Gastrocnemius medialis (tissue), 4 donors: ENCODE measurements around the gene KRT78. TPM values are rescaled to one million over a fixed set of nuclear protein-coding genes. Genes with fewer than 3 reads are reported as not detected.

ENCODE experiments used
- ATAC-seq, 2 donors: fragments of 150-250 bp; one replicate each; pipeline ENCODE4 v1.9.1; 2016
- DNase-seq, 2 donors: peaks; one replicate each; pipeline ENCODE4 v3.0.0-alpha.2; 2019
- H3K27ac ChIP-seq, 4 donors: fragments of 200-600 bp; sonication (generic); 1 replicate in 1 of 4; 2 replicates in 3 of 4; pipeline ENCODE4 v1.5.1; 2016 to 2018; ENCODE audit warnings: mild to moderate bottlenecking in 2 of 4, moderate library complexity in 1 of 4
- H3K27me3 ChIP-seq, 3 donors: fragments of 200-600 bp; sonication (generic) in 2 of 3; 1 replicate in 1 of 3; 2 replicates in 2 of 3; pipeline versions ENCODE4 v1.5.1 to v1.6.0; 2016 to 2019; ENCODE audit warnings: mild to moderate bottlenecking in 1 of 3, moderate library complexity in 1 of 3
- H3K36me3 ChIP-seq, 2 donors: fragments of 200-600 bp; sonication (generic) in 1 of 2; one replicate each; pipeline ENCODE4 v1.5.1; 2017 to 2018
- H3K4me1 ChIP-seq, 2 donors: fragments of 200-600 bp; sonication (generic) in 1 of 2; one replicate each; pipeline ENCODE4 v1.5.1; 2016 to 2017; ENCODE audit warnings: mild to moderate bottlenecking in 2 of 2
- H3K4me3 ChIP-seq, 4 donors: fragments of 200-600 bp; sonication (generic) in 3 of 4; 1 replicate in 1 of 4; 2 replicates in 3 of 4; pipeline ENCODE4 v1.5.1; 2016 to 2019; ENCODE audit warnings: mild to moderate bottlenecking in 2 of 4
- H3K9me3 ChIP-seq, 3 donors: fragments of 200-600 bp; sonication (generic) in 2 of 3; 1 replicate in 1 of 3; 2 replicates in 2 of 3; pipeline ENCODE4 v1.5.1; 2016 to 2019
- CTCF ChIP-seq, 5 experiments: fragments of 450-650 bp in 3 of 5; fragments of 200-600 bp in 2 of 5; sonication (generic) in 2 of 5; IDR thresholded peaks in 4 of 5; conservative IDR thresholded peaks in 1 of 5; 1 replicate in 4 of 5; 2 replicates in 1 of 5; pipeline ENCODE4 v1.5.1; 2016 to 2019; ENCODE audit warnings: antibody characterized with exemption in 5 of 5, mild to moderate bottlenecking in 3 of 5, moderate library complexity in 3 of 5
- POLR2A ChIP-seq, 2 donors: fragments of 450-650 bp; IDR thresholded peaks; one replicate each; pipeline ENCODE4 v1.6.1; 2017; ENCODE audit warnings: antibody characterized with exemption in 2 of 2, mild to moderate bottlenecking in 2 of 2, moderate library complexity in 2 of 2
- in situ Hi-C, 4 donors: fragments of 200-750 bp; cut with MboI; loops; one replicate each; pipeline versions ENCODE4 v1.15.0 to v1.8.0; 2017; ENCODE audit warnings: low sequenced_read_pairs in 4 of 4
- intact Hi-C: fragments of 100-400 bp; cut with DNase I; formaldehyde crosslinking; loops from one replicate; pipeline ENCODE4 v1.15.1; 2023; ENCODE audit warnings: low total_unique reads
- total RNA-seq, 4 donors: library from RNA; depleted of rRNA; stranded (reverse); fragments of >200 nt; gene quantifications; one replicate each; pipeline versions ENCODE4 v1.1.0 to v1.2.3, GENCODE V29; 2016

The KRT78 gene
- total RNA-seq, 4 donors from 2014 or later: not detected

- Histone ChIP-seq H3K36me3 (no peaks in the 10 kb centered on the region), H3K4me1 (no peaks in the 10 kb centered on the region), H3K4me3 (no peak overlapping the region), H3K27ac (no peak overlapping the region), H3K9me3 (no peaks in the 10 kb centered on the region), H3K27me3 (peaks cover 0 to 21% (median 6%) of the 10 kb centered on the region in 3 donors)
- no peak for TF ChIP-seq POLR2A (IDR thresholded peaks at IDR 0.05)
- no peak for TF ChIP-seq CTCF (IDR thresholded peaks at IDR 0.05 in 4 of 5, conservative IDR thresholded peaks at IDR 0.05 in 1 of 5)
- ATAC-seq: no peak
- in situ Hi-C loops: no loop called here
- no peak for DNase-seq
- intact Hi-C loops: no loop called here
Observed at GRCh38 chr12:52817699-52818238, 31.0 kb downstream of the KRT78 start.

GRCh38 chr12:52817003-52817698 lies 31.6 kb downstream of the KRT78 start:
- TF ChIP-seq POLR2A (IDR thresholded peaks at IDR 0.05) (no peak), CTCF (IDR thresholded peaks at IDR 0.05 in 4 of 5, conservative IDR thresholded peaks at IDR 0.05 in 1 of 5) (no peak)
- DNase-seq: no peak
- intact Hi-C loops: no loop called here
- no peak for ATAC-seq
- in situ Hi-C loops: no loop called here
- Histone ChIP-seq H3K9me3 (no peaks in the 10 kb centered on the region), H3K27ac (no peak overlapping the region), H3K4me1 (no peaks in the 10 kb centered on the region), H3K36me3 (no peaks in the 10 kb centered on the region), H3K27me3 (peaks cover 0 to 21% (median 1%) of the 10 kb centered on the region in 3 donors), H3K4me3 (no peak overlapping the region)

- Histone ChIP-seq H3K27me3 (peaks cover 0 to 21% (median 0%) of the 10 kb centered on the region in 3 donors), H3K4me1 (no peaks in the 10 kb centered on the region), H3K36me3 (no peaks in the 10 kb centered on the region), H3K9me3 (no peaks in the 10 kb centered on the region), H3K4me3 (no peak overlapping the region), H3K27ac (no peak overlapping the region)
- intact Hi-C loops: no loop called here
- ATAC-seq (no peak), DNase-seq (no peak)
- no peak for TF ChIP-seq CTCF (IDR thresholded peaks at IDR 0.05 in 4 of 5, conservative IDR thresholded peaks at IDR 0.05 in 1 of 5)
- no peak for TF ChIP-seq POLR2A (IDR thresholded peaks at IDR 0.05)
- in situ Hi-C loops: no loop called here
Observed at GRCh38 chr12:52815676-52816588, 32.9 kb downstream of the KRT78 start.

GRCh38 chr12:52815161-52815560 lies 33.6 kb downstream of the KRT78 start:
- no peak overlapping the region for H3K27ac ChIP-seq
- H3K4me1 ChIP-seq: no peaks in the 10 kb centered on the region
- no peak for TF ChIP-seq POLR2A (IDR thresholded peaks at IDR 0.05)
- no peak for TF ChIP-seq CTCF (IDR thresholded peaks at IDR 0.05 in 4 of 5, conservative IDR thresholded peaks at IDR 0.05 in 1 of 5)
- no peaks in the 10 kb centered on the region for H3K9me3 ChIP-seq
- intact Hi-C loops (no loop called here), in situ Hi-C loops (no loop called here)
- ATAC-seq: no peak
- no peak for DNase-seq
- H3K27me3 ChIP-seq: peaks cover 0 to 21% (median 0%) of the 10 kb centered on the region in 3 donors
- H3K36me3 ChIP-seq: no peaks in the 10 kb centered on the region
- no peak overlapping the region for H3K4me3 ChIP-seq
